Vagina (tissue), 2 donors: ENCODE data around the gene SNX27.

Experiments
- CTCF ChIP-seq, 3 experiments: fragments of 450-650 bp in 2 of 3; fragments of 200-600 bp in 1 of 3; sonication (generic) in 1 of 3; IDR thresholded peaks; one replicate each; pipeline ENCODE4 v1.5.1; 2017 to 2019; ENCODE audit warnings: antibody characterized with exemption in 3 of 3, mild to moderate bottlenecking in 2 of 3, moderate library complexity in 2 of 3
- POLR2A ChIP-seq, 2 donors: fragments of 450-650 bp; IDR thresholded peaks; one replicate each; pipeline ENCODE4 v1.6.1; 2017; ENCODE audit warnings: antibody characterized with exemption in 2 of 2, mild to moderate bottlenecking in 2 of 2, moderate library complexity in 2 of 2
- POLR2AphosphoS5 ChIP-seq, 2 donors: sonication (generic); formaldehyde crosslinking; IDR thresholded peaks; one replicate each; pipeline ENCODE4 v1.9.0; 2017; ENCODE audit warnings: antibody characterized with exemption in 2 of 2, mild to moderate bottlenecking in 2 of 2, low read depth in 1 of 2; ENCODE audit not compliant: insufficient read depth in 1 of 2

GRCh38 chr1:151585622-151586021 is 26.2 kb upstream of the SNX27 start:
- TF ChIP-seq CTCF (IDR thresholded peaks at IDR 0.05) (no peak), POLR2A (IDR thresholded peaks at IDR 0.05) (no peak), POLR2AphosphoS5 (IDR thresholded peaks at IDR 0.05; ENCODE audit: insufficient read depth in 1 of 2, low read depth in 1 of 2) (no peak)
